Gastroesophageal sphincter (tissue), 3 donors: ENCODE measurements around the gene MAP3K14.

Source experiments
- CTCF ChIP-seq, 4 experiments: fragments of 200-600 bp in 2 of 4; fragments of 450-650 bp in 2 of 4; sonication (generic) in 1 of 4; IDR thresholded peaks; one replicate each; pipeline ENCODE4 v1.5.1; 2017 to 2019; ENCODE audit warnings: antibody characterized with exemption in 4 of 4, mild to moderate bottlenecking in 2 of 4, moderate library complexity in 2 of 4
- POLR2AphosphoS5 ChIP-seq: sonication (generic); formaldehyde crosslinking; IDR thresholded peaks from one replicate; pipeline ENCODE4 v1.6.1; 2017; ENCODE audit warnings: antibody characterized with exemption

- TF ChIP-seq CTCF (IDR thresholded peaks at IDR 0.05) (peak in 3 of 4 experiments; percentile 47 to 54 (median 48)), POLR2AphosphoS5 (peak; percentile 91)
Observed at GRCh38 chr17:45316434-45317110, at the start of gene MAP3K14.
